GM21390 (cell line): Measurements from ENCODE around the gene PRMT2.

Experiments used
- ATAC-seq: cut with Tn5 transposase; IDR thresholded peaks from one replicate; pipeline ENCODE4 v1.9.1; 2021; ENCODE audit not compliant: unreplicated experiment

Gene PRMT2

GRCh38 chr21:46641656-46642055, 6.2 kb downstream of the PRMT2 start:
- ATAC-seq = no peak

- ATAC-seq = no peak
Observed at GRCh38 chr21:46643379-46644177, 8.1 kb downstream of the PRMT2 start.

DNA sequence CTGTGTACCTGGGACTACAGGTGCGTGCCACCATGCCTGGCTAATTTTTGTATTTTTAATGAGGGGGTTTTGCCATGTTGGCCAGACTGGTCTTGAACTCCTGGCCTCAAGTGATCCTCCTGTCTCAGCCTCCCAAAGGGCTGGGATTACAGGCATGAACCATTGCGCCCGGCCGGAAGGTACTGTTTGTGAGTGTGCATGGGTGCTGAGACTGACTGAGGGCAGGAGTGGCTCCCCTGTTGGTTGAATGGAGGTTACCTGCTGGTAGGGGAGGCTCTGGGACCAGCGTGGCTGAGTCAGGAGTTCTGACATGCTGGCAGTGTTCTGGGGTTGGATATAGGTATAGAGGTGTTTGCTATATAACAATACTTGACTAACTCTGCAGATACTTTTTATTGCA, 10.4 kb downstream of the PRMT2 start:
- ATAC-seq = no peak

DNA sequence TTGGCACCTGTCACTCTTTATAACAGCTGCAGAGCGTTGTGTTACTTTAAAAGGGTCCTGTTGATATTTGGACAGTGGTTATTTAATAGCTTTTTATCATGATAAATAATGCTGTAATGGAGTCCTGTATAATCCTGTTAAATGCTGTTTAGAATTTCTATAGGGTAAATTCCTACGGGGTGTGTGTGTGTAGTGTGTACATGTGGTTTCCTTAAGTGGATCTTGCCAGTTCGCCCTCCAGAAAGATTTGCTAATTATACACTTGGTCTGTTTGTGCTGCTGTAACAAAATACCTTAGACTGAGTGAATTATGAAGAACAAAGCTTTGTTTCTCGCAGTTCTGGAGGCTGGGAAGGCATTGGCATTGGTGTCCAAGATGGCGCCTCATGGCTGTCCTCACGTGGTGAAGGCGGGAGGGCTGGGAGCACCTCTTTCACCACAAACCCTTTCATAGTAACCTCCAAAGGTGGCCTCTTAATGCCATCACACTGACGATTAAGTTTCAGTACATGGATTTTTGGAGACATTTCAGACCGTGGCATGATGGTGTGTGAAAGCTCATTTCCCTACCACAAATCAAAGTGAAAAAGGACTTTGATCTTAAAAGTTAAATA, 11.2 kb downstream of the PRMT2 start:
- no peak for ATAC-seq

DNA sequence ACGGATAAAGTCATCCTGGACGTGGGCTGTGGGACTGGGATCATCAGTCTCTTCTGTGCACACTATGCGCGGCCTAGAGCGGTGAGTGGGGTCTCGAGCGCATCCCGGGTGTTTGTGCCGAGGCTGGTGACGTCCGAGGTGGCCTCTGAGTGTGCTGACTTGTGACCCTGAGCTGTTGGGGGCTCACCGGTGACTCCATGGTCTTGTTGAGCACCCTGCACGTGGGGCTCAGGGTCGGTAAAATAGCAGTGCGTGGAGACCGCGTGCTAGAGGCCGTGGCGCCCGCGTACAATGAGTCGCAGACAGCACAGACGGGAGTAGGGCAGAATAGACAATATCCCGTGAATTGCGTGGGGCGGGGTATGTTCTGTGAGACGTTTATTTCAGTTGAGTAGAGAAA, 13.1 kb downstream of the PRMT2 start:
- no peak for ATAC-seq

- ATAC-seq = no peak
Observed at GRCh38 chr21:46649356-46649755, 13.9 kb downstream of the PRMT2 start.

DNA sequence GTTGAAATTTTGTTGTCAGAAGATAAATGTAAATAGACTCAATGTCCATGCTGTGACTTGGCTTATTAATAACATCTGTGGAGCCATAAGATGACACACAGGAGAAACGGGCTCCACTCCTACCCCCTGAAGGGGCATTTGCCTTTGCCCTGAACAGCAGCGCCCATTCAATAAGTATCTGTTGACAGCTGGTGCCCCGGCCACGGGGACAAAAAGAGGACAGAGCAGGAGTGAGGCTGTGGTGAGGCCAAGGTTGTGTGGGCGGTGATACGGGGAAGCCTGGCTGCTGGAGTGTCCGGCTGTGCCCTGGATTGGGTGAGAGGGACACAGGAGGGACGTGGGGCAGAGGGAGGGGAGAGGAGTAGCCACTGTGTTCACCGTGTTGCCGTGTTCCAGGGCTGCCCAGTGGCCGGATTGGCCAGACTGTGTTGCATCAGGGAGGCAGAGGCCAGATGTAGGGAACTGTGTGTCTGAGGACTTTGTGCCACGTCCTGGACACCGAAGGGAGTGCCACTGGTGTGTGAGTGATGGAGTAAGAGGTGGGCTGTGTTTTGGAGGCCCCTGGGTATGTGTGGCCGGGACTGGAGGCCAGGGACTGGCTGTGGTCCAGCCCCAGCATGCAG, 15.1 kb downstream of the PRMT2 start:
- no peak for ATAC-seq

DNA sequence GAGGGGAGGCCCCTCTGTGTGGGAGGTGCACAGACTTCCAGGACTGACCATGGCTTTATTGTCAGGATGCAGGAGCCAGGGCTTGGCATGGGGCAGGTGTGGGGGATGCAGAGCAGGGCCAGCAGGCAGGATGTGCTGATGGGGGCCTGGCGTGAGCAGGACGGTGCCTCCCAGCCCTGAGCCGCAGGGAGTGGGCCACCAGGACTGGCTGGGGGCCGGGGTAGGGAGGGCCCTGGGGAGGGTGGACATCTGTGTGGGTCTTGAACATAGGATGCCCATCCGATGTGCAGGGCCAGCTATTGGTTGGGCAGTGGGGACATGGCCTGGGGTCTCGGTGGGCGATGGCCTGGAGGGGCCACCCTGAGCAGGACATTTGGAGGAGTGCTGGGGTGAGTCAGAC, 15.6 kb downstream of the PRMT2 start:
- no peak for ATAC-seq

- ATAC-seq = no peak
Observed at GRCh38 chr21:46655230-46655629, 19.8 kb downstream of the PRMT2 start.

DNA sequence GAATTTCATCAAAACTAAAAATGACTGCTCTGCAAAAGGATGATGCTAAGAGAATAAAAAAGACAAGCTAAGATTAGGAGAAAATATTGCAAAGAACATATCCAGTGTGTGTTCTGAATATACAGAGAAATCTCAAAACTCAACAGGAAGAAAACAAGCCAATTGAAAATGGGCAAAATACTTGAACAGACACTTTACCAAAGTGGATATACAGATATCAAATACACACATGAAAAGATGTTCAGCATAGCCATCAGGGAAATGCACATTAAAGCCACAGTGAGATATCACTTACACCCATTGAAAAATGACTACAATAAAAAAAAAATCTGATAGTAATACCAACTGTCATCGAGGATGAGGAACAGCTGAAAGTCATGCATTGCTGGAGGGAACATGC, 21.3 kb downstream of the PRMT2 start:
- no peak for ATAC-seq

DNA sequence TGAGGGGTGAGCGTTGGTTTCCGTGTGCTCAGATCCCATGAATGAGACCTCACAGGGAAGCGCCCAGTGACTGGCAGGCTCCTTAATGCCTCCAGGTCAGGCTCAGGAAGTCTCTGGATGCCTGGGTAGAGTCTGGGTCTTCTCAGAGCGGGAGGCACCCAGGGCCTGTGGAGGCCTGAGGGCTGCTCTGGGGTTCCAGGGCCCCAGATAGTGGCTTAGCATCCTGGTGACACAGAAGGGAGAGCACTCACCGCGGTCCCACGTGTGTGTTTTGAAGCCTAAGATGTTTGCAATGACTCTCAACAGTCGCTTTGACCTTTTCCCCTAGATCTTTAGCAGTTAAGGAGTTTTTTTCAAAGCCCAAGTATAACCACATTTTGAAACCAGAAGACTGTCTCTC, 25.0 kb downstream of the PRMT2 start:
- ATAC-seq = no peak

DNA sequence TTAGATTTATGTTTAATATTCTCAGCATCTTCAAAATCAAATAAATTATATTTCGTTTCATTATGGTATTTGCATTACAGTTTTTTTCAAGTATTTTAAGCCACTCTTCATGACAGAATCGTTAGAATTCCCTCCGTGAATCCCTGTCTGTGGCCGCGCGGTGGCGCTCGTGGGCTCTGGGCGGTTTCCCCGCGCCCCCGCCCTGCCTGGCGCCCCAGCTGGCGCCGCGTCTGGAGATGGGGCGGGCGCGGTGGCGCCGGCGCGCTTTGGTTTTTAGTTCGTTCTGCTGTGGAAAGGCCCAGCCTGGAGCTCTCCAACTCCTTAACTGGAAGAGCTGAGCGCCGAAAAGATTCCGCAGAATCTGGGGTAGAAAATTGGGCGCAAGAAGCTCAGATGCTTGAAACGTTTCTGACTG, 25.7 kb downstream of the PRMT2 start:
- no peak for ATAC-seq

- no peak for ATAC-seq
Observed at GRCh38 chr21:46661642-46662366, 26.3 kb downstream of the PRMT2 start.

DNA sequence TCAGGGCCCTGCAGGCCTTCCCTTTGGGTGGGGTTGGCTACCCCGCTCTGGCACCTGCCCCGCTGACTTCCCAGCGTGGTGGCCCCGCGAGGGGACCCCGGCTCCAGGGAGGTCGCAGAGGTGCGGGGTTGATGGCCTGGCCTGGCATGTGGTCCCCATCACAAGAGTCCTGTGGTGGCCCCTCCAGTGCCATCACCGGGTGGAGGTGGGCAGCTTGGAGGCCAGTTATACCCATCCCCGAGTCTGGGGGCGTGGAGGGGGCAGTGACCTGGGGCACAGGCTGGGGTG, 26.8 kb downstream of the PRMT2 start:
- ATAC-seq = no peak

- no peak for ATAC-seq
Observed at GRCh38 chr21:46662765-46663500, 27.5 kb downstream of the PRMT2 start.

- ATAC-seq = no peak
Observed at GRCh38 chr21:46663754-46664153, 28.3 kb downstream of the PRMT2 start.

DNA sequence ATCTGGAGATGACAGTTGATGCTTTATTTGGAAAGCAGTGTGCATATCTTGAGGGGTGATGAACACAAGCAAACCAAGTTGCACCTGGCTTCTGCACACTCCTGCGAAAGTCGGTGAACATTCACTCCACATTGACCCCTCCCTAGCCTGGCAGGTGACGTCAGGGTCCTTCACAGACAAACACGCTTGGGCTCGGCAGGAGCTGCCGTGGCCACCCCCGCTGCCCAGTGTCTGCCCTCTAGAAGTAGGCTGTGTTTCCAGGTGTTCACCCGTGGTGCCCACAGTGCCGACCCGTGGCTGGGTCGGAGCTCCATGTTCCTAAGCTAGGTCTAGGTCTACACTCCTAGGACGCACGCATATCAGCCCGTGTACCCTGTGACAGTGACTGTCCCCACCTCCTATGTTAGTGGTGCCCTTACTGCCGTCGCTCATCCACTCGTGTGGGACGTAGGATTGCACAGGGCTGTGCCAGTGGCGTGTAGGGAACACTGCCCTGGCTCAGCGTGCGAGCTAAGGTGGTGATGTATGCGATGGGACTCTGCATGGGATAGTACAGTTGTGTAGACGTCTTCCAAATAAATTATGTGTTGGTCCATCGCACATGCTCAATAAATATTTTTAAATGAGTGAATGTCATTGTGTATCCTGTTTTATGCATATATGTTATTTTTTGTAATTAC, 29.0 kb downstream of the PRMT2 start:
- ATAC-seq = no peak

- no peak for ATAC-seq
Observed at GRCh38 chr21:46665566-46665965, 30.1 kb downstream of the PRMT2 start.

- no peak for ATAC-seq
Observed at GRCh38 chr21:46666941-46667740, 31.7 kb downstream of the PRMT2 start.
